OCI-M1 (cell line): ENCODE measurements around the gene PTP4A1.
"Not testable (repeated sequence)": the region's sequence is repeated elsewhere in the genome, so short reads cannot be mapped to it uniquely, and the experiment has no call there.

ENCODE experiments used
- DNase-seq: peaks from one replicate; lab custom pipeline; 2025; lab: John Stamatoyannopoulos, UW

PTP4A1 gene

DNA sequence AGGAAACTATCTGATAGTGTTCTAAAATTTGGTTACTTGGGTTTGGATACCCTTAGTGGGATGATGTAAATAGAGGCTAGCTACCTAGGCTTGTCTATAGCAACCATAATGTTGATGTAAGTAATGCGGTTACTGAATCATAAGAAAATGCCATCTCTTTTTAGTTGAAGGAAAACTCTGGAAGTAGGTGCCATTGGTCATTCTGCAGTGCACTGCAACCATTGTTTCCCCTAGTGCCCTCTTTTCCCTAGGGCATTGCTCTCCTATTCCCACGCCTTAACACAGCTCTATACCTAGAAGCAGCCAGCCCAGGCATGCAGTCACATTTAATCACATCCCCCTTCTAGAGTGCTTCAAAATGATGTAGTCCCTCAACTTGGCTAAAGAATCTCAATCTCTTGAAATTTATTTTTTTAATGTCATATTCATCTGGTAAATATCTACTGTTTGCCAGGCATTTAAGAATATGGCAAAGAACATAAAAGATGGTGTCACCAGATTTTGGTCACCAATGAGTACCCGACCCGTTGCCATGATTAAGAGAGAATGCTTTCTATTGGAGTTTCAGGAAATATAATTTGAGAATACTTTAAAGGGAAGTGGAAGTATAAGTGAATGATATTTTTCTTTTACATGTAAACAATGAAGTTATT, 10.4 kb downstream of the PTP4A1 start:
- no peak for DNase-seq

DNA sequence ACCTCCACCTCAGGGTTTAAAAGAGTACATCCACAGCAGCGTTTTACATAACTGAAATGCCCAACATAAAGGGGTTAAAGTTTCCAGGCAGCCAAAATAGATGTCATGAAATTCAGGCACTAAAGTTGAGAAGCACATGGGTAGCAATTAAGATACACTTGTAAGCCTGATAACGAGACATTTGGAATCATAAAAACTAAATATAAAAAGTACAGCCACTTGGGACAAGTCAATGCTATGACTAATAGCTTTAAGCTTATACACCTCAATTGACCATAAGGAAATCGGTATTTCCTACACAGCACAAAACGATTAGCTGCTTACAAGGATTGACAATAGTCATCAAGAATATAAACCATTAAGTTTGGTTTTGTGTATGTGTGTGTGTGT, 11.8 kb downstream of the PTP4A1 start:
- DNase-seq = no peak

DNA sequence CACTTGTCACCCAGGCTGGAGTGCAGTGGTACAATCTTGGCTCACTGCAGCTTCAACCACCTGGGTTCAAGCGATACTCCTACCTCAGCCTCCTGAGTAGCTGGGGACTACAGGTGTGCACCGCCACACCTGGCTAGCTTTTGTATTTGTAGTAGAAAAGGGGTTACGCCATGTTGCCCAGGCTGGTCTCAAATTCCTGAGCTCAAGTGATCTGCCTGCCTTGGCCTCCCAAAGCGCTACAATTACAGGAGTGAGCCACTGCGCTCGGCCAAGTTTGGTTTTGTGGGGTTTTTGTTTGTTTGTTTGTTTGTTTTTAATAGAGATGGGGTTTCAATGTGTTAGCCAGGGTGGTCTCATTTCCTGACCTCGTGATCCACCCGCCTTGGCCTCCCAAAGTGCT, 12.3 kb downstream of the PTP4A1 start:
- DNase-seq = no peak

DNA sequence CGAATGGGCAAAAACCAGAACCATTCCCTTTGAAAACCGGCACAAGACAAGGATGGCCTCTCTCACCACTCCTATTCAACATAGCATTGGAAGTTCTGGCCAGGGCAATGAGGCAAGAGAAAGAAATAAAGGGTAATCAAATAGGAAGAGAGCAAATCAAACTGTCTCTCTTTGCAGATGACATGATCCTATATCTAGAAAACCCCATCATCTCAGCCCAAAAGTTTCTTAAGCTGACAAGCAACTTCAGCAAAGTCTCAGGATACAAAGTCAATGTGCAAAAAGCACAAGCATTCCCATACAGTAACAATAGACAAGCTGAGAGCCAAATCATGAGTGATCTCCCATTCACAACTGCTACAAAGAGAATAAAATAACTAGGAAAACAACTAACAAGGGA, 13.4 kb downstream of the PTP4A1 start:
- DNase-seq = not testable (repeated sequence)

DNA sequence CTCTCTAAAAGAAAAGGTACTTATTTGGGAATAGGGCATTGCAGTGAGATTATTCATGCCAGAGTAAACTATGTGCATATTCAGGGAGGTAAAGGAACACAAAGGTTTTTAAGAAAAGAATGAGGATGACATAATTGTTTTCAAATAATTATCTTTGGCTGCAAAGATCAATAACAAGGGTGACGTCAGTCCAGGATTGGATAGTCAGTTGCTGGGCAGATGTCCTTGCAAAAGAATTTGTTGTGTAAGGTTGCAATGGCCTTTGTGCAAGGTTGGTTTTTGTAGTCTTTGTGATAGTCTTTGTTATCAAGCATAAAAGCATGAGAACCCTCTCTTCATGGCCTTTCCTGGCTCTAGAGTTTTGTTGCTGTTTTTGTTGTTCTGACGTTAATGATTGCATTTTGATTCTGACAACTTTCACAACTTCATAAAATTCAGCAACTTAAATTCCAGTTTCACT, 17.7 kb downstream of the PTP4A1 start:
- no peak for DNase-seq

DNA sequence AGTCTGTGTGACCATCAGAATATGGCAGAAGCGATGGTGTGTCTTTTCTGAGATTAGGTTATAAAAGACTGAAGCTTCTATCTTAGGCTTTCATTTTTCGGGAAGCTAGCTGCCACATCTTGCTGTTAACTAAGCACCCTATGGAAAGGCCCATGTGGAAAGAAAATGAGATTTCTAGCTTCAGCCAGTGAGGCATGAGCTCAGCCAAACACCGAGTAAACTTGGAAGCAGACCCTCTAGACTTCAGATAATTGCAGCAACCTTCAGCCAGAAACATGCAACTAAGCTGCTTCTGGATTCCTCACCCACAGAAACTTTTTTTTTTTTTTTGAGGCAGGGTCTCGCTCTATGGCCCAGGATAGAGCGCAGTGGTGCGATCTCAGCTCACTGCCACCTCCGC, 20.6 kb downstream of the PTP4A1 start:
- no peak for DNase-seq

DNA sequence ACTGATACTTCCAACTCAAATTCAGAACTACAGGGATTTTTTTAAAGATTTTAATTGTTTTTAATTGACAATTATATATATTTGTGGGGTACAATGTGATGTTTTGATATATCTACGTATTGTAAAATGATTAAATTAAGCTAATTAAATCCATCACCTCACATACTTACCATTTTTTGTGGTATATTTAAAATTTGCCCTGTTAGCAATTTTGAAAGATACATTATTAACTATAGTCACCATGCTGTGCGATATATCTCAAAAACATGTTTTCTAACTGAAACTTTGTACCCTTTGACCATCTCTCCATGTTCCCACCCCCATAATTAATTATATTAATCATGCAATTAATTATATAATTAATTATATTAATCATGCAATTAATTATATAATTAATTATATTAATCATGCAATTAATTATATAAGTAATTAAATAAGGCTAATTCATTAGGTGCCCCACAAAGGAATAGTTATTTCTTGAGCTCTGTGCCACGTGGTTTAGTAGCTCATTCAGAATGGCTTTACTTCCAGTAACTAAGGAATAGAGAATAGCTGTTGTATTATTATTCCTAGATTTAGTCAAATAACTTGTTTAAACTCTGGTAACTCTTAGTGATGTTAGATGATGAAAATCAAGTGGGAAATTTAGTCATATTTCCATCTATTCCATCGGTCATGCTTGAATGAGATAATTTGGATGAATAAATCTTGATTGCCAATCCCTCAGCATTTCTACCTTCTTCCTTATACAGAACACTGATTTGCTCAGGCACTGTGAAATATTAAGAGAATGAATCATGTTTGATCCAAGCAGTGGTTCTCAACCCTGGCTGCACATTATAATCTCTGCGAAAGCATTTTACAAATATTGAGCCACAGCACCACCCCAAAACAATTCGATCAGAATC, 25.1 kb downstream of the PTP4A1 start:
- DNase-seq = no peak

DNA sequence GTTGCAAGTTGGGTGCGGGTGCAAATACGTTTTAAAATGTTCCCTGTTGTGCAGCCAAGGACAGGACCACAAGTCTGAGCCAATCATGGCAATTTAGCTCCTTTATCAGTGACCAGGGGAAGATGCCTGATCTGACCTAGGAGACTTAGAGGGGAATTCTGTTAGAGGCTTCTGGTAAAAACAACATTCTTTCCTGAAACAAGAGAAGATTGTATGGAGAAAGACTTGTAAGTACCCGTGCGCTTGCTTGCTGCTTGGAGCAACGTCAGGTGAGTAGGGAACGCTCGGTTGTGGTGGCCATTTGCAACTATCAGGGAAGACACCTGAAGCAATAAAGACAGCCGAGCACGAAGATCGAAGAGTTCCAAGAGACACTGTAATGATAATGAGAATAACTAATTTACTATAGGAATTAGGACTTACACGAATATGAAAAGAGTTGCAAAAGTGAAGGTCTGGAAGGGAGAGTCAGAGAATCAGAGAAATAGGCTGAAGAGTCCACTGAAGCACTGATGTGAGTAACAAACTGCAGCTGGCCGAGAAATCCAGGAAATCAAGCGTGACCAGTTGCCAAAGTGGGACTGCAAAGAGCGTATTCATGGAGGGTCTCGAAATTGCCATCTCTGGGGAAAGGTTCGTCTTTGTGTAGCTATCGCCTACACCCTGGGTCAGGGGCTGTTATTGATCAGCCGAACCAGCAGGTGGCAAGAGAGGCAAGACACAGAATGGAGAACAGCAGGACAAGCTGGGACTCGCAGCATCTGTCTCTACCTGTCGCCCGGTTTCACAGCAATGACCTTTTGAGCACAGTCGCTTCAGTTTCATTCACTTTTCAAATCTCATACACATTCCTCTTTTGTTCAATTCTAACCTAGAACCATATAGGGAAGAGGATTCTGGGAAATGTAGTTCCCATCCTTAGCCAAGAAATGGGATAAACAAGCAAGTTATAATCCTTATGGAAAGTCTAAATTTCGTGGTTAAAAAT, 26.1 kb downstream of the PTP4A1 start:
- peak; percentile 89 for DNase-seq

DNA sequence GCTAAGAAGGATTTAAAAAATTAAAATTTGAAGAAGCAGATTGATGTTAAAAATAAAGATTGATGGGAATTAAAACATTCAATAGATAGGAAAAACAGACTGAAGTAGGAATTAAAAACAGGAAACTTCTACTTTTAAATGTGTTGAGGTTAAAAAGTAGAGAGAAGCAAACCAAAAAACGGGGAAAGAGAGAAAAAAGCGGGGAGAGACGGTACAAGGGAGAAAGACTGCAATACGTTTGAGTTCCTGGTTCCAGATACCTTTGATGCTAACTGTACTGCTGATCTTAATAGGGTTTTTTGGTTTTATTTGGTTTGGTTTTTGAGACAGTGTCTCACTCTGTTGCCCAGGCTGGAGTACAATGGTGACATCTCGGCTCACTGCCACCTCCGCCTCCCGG, 27.0 kb downstream of the PTP4A1 start:
- DNase-seq = no peak

DNA sequence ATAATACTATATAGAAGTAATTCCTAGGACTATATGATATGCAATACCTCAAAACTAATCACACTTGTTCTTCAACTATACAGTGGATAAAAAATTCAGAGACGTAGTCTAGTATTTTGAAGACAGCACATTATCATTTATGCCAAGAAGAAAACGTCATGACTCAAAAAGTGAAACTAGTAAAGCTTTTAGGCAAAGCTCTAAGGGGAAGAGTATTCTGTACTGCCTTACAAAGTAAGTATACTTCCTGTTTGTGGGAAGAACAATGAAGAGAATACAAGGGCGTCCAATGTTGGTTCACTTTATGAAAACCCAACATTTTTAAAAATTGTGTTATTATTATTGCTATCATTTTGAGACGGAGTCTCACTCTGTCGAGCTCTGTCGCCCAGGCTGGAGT, 27.9 kb downstream of the PTP4A1 start:
- peak; percentile 43 for DNase-seq

DNA sequence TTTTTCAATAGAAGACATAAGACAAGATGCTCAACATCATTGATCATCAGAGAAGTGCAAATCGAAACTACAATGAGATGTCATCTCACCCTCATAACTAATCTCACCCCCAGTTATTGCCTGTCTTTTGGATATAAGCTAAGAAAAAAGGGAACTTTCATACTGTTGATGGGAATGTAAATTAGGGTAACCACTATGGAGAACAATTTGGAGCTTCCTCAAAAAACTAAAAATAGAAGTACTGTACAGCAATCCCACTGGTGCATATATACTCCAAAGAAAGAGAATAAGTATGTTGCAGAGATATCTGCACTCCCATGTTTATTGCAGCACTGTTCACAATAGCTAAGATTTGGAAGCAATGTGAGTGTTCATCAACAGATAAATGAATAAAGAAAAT, 37.0 kb downstream of the PTP4A1 start:
- DNase-seq = no peak

DNA sequence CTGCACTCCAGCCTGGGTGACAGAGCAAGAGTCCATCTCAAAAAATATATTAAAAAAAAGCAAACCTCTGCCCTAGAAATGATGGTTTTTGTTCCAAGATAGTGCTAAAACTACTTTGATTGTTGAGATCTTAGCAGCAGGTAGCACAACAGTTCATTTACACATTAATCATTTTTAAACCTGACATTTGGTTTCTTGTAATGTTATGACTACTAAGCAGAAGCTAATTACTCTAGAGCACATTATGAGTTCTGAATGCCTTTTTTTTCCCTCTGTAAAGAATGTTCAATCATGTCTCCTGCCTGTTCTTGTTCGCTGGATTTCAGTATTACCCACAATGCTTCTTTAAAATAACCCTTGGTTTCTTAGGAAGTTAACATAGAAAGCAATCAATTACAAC, 38.7 kb downstream of the PTP4A1 start:
- DNase-seq = no peak

DNA sequence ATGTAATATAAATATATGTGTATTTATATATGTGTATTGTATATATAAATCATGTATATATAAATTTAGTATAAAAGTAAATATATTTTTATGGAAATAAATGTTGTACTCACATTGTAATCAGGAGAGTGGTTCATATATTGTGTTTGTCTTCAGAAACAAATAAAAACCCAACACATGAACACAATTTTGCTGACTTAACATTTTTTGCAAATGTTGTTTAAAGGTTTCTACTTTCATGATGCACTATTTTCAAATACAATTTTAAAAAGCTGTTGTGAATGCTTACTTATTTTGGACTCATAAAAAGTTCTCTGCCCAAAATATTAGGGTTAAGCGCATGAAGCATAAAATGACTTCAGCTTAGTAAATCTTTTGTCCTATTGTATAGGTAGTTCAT, 39.3 kb downstream of the PTP4A1 start:
- DNase-seq = no peak

DNA sequence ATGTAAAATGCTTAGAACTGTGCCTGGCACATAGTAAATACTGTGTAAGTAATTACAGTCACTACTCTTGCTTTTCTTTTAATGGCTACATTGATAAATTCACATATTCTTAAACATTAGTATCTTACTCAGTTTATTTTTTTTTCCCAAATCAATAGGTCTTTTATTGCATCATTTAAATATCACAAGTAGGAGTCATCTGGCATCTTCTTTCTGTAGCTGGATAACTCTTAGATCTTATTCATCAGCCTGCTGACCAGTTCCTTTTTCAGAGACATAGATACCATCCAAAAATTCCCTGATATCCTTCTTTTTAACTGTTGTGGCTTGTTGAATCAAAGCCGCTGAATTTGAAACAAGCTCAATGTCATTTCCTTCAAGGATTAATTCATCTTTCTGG, 43.3 kb downstream of the PTP4A1 start:
- no peak for DNase-seq
